Thyroid gland (tissue), 4 donors: ENCODE measurements around the gene OXSR1. TPM values are rescaled to one million over a fixed set of nuclear protein-coding genes. Genes with fewer than 3 reads are reported as not detected.

Source experiments
- DNase-seq, 2 donors: peaks; one replicate each; pipeline ENCODE4 v3.0.0-alpha.2; 2019
- H3K27ac ChIP-seq, 3 donors: fragments of 200-600 bp; sonication (generic); 1 replicate in 2 of 3; 2 replicates in 1 of 3; pipeline ENCODE4 v1.5.1; 2016 to 2019; ENCODE audit warnings: mild to moderate bottlenecking in 1 of 3, moderate library complexity in 1 of 3
- H3K27me3 ChIP-seq: fragments of 200-600 bp; sonication (generic); one replicate; pipeline ENCODE4 v1.5.1; 2019
- H3K36me3 ChIP-seq, 2 donors: fragments of 200-600 bp; sonication (generic); one replicate each; pipeline ENCODE4 v1.5.1; 2016 to 2019
- H3K4me1 ChIP-seq, 2 donors: fragments of 200-600 bp; sonication (generic); one replicate each; pipeline ENCODE4 v1.5.1; 2017 to 2019
- H3K4me3 ChIP-seq, 3 donors: fragments of 200-600 bp; sonication (generic); replicated peaks in 1 of 3; 1 replicate in 2 of 3; 2 replicates in 1 of 3; pipeline ENCODE4 v1.5.1; 2016; ENCODE audit warnings: mild to moderate bottlenecking in 1 of 3
- H3K9me3 ChIP-seq: fragments of 200-600 bp; sonication (generic); one replicate; pipeline ENCODE4 v1.5.1; 2017
- POLR2A ChIP-seq, 2 donors: fragments of 450-650 bp; IDR thresholded peaks; one replicate each; pipeline ENCODE4 v1.6.1; 2017; ENCODE audit warnings: antibody characterized with exemption in 2 of 2, mild to moderate bottlenecking in 2 of 2, moderate library complexity in 1 of 2
- WGBS, 2 donors: methylation state at CpG; one replicate each; pipeline ENCODE4 v1.1.5; 2017; 5-methylcytosine and 5-hydroxymethylcytosine counted together
- intact Hi-C: fragments of 100-400 bp; cut with DNase I; formaldehyde crosslinking; loops from one replicate; pipeline ENCODE4 v1.15.1; 2023
- total RNA-seq, 4 donors: library from RNA; depleted of rRNA; stranded (reverse); fragments of >200 nt; gene quantifications; one replicate each; pipeline ENCODE4 v1.2.3, GENCODE V29; 2016
- TF ChIP-seq, protein P1 (sequence below), 6 experiments: fragments of 200-600 bp in 3 of 6; fragments of 450-650 bp in 3 of 6; sonication (generic) in 3 of 6; IDR thresholded peaks; one replicate each; pipeline ENCODE4 v1.5.1; 2016 to 2019; ENCODE audit warnings: antibody characterized with exemption in 6 of 6, mild to moderate bottlenecking in 2 of 6, inconsistent platforms in 1 of 6, moderate library complexity in 1 of 6

OXSR1 gene
- 10 to 100 TPM; 32.0 to 40.5 (median 37.9) TPM for total RNA-seq

DNA sequence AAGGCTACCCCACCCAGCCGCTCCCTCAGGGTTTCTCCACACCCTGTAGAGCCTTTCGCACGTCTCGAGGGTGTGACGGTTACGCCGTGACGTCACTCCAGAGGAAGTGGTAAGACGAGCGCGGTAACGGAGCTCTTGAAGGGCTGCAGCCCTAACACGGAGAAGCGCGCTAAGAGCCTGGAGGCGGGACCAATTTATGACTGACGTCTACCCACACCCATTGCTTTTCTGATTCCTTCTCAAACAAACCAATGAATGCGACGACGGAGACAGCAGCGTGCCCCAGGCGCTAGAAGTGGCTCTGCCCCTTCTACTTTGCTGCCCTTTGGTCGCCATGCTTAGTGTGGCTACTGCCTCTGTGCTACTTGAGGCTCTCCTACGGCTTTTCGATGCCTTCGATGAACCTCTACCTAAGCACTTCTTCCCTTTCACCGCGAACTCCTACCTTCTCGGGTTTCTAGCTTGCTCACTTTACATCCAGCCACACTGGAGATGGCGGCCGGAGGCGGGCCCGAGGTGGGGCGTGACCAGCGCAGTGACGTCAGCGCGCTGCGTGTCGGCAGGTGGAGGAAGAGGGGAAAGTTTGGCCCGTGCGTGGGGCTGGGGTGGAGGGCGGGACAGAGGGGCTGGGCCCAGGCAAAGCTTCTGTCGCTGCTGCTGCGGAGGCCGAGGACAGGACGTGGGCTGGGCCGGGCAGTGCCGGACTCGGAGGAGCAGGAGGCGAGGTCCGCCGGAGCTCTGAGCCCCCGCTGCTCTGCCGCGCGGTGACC lies at the start of gene OXSR1:
Gene OXSR1, plus strand, starts transcription at position 586 of the 770 bp plus-strand sequence. CDS start 340 bp downstream, outside the sequence.
- Histone ChIP-seq H3K27me3 (no peaks in the 10 kb centered on the region), H3K4me3 (peak within 1 kb of the TSS; percentile 66 to 98 (median 89)), H3K9me3 (no peaks in the 10 kb centered on the region), H3K36me3 (no peaks in the 10 kb centered on the region), H3K27ac (peak within 1 kb of the TSS; percentile 96 to 97 (median 96)), H3K4me1 (peaks cover 27 to 30% of the 10 kb centered on the region in 2 donors)
- intact Hi-C loops, result no loop called here
- DNase-seq, result peak; percentile 100
- TF ChIP-seq POLR2A (IDR thresholded peaks at IDR 0.05), result peak; percentile 52 to 86
- TF ChIP-seq, protein P1, sequence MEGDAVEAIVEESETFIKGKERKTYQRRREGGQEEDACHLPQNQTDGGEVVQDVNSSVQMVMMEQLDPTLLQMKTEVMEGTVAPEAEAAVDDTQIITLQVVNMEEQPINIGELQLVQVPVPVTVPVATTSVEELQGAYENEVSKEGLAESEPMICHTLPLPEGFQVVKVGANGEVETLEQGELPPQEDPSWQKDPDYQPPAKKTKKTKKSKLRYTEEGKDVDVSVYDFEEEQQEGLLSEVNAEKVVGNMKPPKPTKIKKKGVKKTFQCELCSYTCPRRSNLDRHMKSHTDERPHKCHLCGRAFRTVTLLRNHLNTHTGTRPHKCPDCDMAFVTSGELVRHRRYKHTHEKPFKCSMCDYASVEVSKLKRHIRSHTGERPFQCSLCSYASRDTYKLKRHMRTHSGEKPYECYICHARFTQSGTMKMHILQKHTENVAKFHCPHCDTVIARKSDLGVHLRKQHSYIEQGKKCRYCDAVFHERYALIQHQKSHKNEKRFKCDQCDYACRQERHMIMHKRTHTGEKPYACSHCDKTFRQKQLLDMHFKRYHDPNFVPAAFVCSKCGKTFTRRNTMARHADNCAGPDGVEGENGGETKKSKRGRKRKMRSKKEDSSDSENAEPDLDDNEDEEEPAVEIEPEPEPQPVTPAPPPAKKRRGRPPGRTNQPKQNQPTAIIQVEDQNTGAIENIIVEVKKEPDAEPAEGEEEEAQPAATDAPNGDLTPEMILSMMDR (IDR thresholded peaks at IDR 0.05), result peak in 1 of 6 experiments; percentile 20
- 0 to 1% methylated on average over 33 to 42 of the region's 57 CpGs for WGBS, 2 donors

DNA sequence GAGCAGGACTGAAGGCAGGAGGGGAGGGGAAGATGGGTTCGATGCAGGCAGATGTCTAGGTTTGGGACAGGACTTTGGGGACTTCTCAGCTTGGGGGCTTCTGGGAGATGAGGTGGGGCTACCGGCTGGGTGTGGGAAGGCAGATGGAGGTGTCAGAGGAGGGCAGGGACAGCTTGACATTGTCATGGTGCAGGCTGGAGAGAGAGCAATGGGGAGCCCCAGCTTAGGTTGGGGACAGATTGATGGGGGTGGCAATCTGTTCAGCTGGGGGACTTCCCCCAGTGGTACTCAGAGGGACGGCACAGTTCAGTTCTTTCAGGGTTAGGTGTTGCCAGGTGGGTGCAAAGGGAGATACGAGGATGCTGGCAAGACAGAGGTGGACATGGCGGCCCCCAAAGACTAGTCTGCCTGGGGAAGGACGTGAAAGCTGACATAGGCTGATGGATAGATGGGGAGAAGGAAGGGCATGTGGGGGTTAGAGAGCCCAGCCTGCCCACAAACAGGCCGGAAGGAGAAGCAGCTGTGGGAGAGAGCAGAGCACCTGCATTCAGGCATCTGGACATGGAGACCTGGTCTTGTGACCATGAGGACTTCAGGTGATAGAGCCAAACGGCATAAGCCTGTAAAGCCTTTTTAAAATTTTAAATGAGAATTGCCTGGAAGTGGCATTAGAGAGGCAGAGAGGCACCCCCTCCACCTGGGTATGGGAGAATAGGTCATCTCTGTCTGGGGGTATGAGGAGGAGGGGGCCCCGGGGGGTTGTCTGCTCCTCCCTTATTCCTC lies 49.5 kb upstream of the OXSR1 start:
- no peaks in the 10 kb centered on the region for H3K4me1 ChIP-seq
- H3K27me3 ChIP-seq, result no peaks in the 10 kb centered on the region
- intact Hi-C loops, result no loop called here
- TF ChIP-seq, protein P1 (IDR thresholded peaks at IDR 0.05), result no peak
- TF ChIP-seq POLR2A (IDR thresholded peaks at IDR 0.05), result no peak
- H3K36me3 ChIP-seq, result no peaks in the 10 kb centered on the region
- no peak for DNase-seq
- no peak overlapping the region for H3K27ac ChIP-seq
- no peak overlapping the region for H3K4me3 ChIP-seq
- WGBS, 2 donors, result 72 to 75% methylated on average over 9 of the region's 9 CpGs
- no peaks in the 10 kb centered on the region for H3K9me3 ChIP-seq

DNA sequence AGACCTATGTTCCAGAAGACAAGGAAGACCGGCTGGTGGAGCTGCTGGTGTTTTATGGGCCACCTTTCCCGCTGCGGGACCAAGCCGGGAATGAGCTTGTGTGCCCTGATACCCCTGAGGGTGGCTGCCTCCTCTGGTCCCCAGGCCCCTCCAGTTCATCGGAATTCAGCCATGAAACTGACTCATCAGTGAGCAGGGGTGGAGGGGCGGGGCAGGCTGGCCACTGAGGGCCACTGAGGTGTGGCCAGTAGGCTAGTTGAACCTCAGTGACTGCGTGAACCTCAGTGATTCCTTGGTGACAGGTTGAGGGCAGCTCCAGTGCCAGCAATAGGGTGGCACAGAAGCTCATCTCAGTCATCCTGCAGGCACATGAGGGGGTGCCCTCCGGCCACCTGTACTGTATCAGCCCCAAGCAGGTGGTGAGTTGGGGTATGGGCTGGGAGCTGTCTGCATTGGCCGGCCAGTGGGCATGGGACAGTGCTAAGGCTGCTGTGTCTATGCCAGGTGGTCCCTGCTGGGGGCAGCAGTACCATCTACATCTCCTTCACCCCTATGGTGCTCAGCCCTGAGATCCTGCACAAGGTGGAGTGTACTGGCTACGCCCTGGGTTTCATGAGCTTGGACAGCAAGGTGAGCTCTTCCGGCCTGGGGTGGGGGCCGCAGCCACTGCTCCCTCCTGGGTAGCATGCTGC lies 48.7 kb upstream of the OXSR1 start:
- intact Hi-C loops, result no loop called here
- TF ChIP-seq, protein P1 (IDR thresholded peaks at IDR 0.05), result no peak
- TF ChIP-seq POLR2A (IDR thresholded peaks at IDR 0.05), result no peak
- Histone ChIP-seq H3K36me3 (peaks cover 2 to 4% of the 10 kb centered on the region in 2 donors), H3K4me3 (no peak overlapping the region), H3K27me3 (no peaks in the 10 kb centered on the region), H3K9me3 (no peaks in the 10 kb centered on the region), H3K4me1 (no peaks in the 10 kb centered on the region), H3K27ac (no peak overlapping the region)
- DNase-seq, result no peak
- 83 to 93% methylated on average over 6 to 9 of the region's 12 CpGs for WGBS, 2 donors

DNA sequence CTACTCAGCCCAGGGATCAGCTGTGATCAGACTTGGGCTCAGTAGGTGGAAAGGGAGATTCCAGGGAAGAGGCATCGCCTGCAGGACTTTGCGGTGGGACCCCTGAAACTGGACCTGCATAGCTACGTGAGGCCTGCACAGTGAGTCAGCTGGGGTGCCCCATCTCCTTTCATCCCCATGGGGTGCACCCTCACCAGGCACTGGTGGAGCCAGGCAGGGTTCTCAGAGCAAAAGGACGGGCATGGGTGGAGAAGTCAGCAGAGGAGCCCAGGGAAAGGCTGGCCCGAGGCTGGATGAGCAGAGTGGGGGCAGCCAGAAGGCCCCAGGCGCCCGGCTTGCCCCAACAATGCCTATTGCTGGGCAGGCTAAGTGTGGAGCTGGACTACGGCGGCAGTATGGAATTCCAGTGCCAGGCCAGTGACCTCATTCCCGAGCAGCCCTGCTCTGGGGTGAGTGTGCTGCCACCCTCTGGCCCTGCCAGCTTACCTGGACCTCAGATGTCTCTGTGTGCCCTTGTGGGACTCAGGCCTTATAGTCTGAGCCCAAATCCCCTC lies 48.1 kb upstream of the OXSR1 start:
- Histone ChIP-seq H3K27ac (no peak overlapping the region), H3K4me3 (no peak overlapping the region), H3K9me3 (no peaks in the 10 kb centered on the region), H3K36me3 (peaks cover 8 to 10% of the 10 kb centered on the region in 2 donors), H3K4me1 (no peaks in the 10 kb centered on the region), H3K27me3 (no peaks in the 10 kb centered on the region)
- peak in 1 of 2 donors; percentile 29 for DNase-seq
- 84 to 92% methylated on average over 7 to 8 of the region's 10 CpGs for WGBS, 2 donors
- TF ChIP-seq POLR2A (IDR thresholded peaks at IDR 0.05), result no peak
- TF ChIP-seq, protein P1 (IDR thresholded peaks at IDR 0.05), result no peak
- intact Hi-C loops, result no loop called here
